Measurements from ENCODE around the gene RBM47. TPM values are rescaled to one million over a fixed set of nuclear protein-coding genes. Genes with fewer than 3 reads are reported as not detected.

The RBM47 gene
- total RNA-seq, 1 donor = 2.2 TPM

GRCh38 chr4:40600850-40601249 lies 28.8 kb downstream of the RBM47 start:
- Histone ChIP-seq H3K36me3 (ENCODE audit: insufficient read depth, low read length) (no peaks in the 10 kb centered on the region), H4K20me1 (ENCODE audit: insufficient read depth, low read length) (no peaks in the 10 kb centered on the region), H3K4me3 (ENCODE audit: insufficient read depth, low read length) (no peak overlapping the region), H2AFZ (ENCODE audit: low read length) (no peak overlapping the region), H3K4me1 (ENCODE audit: insufficient read depth, low read length) (no peaks in the 10 kb centered on the region), H3K79me2 (ENCODE audit: insufficient read depth, low read length) (no peaks in the 10 kb centered on the region), H3K9me3 (ENCODE audit: low read depth, low read length) (no peaks in the 10 kb centered on the region), H3K4me2 (ENCODE audit: insufficient read depth, low read length) (no peak overlapping the region), H3K27me3 (ENCODE audit: insufficient read depth, low read length) (no peaks in the 10 kb centered on the region), H3K27ac (ENCODE audit: low read depth, low read length) (no peak overlapping the region)
- no peak for DNase-seq (ENCODE audit: insufficient read length, low spot score, missing footprints)
- no peak for TF ChIP-seq CTCF (IDR thresholded peaks at IDR 0.05; ENCODE audit: extremely low read depth, low read depth, low read length)

- H3K27ac ChIP-seq (ENCODE audit: low read depth, low read length) = no peak overlapping the region
- no peak for DNase-seq (ENCODE audit: insufficient read length, low spot score, missing footprints)
- no peaks in the 10 kb centered on the region for H3K27me3 ChIP-seq (ENCODE audit: insufficient read depth, low read length)
- no peak for TF ChIP-seq CTCF (IDR thresholded peaks at IDR 0.05; ENCODE audit: extremely low read depth, low read depth, low read length)
- no peaks in the 10 kb centered on the region for H3K36me3 ChIP-seq (ENCODE audit: insufficient read depth, low read length)
- no peak overlapping the region for H3K4me3 ChIP-seq (ENCODE audit: insufficient read depth, low read length)
- no peaks in the 10 kb centered on the region for H3K9me3 ChIP-seq (ENCODE audit: low read depth, low read length)
- no peak overlapping the region for H3K4me2 ChIP-seq (ENCODE audit: insufficient read depth, low read length)
- no peaks in the 10 kb centered on the region for H3K79me2 ChIP-seq (ENCODE audit: insufficient read depth, low read length)
- peaks cover 10% of the 10 kb centered on the region for H3K4me1 ChIP-seq (ENCODE audit: insufficient read depth, low read length)
- H4K20me1 ChIP-seq (ENCODE audit: insufficient read depth, low read length) = no peaks in the 10 kb centered on the region
- no peak overlapping the region for H2AFZ ChIP-seq (ENCODE audit: low read length)
Observed at GRCh38 chr4:40599431-40599830, 30.2 kb downstream of the RBM47 start.

GRCh38 chr4:40596522-40596921 lies 33.1 kb downstream of the RBM47 start:
- H4K20me1 ChIP-seq (ENCODE audit: insufficient read depth, low read length) = no peaks in the 10 kb centered on the region
- no peak overlapping the region for H2AFZ ChIP-seq (ENCODE audit: low read length)
- H3K27me3 ChIP-seq (ENCODE audit: insufficient read depth, low read length) = no peaks in the 10 kb centered on the region
- H3K27ac ChIP-seq (ENCODE audit: low read depth, low read length) = no peak overlapping the region
- no peak for TF ChIP-seq CTCF (IDR thresholded peaks at IDR 0.05; ENCODE audit: extremely low read depth, low read depth, low read length)
- H3K9me3 ChIP-seq (ENCODE audit: low read depth, low read length) = no peaks in the 10 kb centered on the region
- no peaks in the 10 kb centered on the region for H3K36me3 ChIP-seq (ENCODE audit: insufficient read depth, low read length)
- no peaks in the 10 kb centered on the region for H3K79me2 ChIP-seq (ENCODE audit: insufficient read depth, low read length)
- no peak overlapping the region for H3K4me2 ChIP-seq (ENCODE audit: insufficient read depth, low read length)
- H3K4me3 ChIP-seq (ENCODE audit: insufficient read depth, low read length) = no peak overlapping the region
- no peak for DNase-seq (ENCODE audit: insufficient read length, low spot score, missing footprints)
- peaks cover 13% of the 10 kb centered on the region for H3K4me1 ChIP-seq (ENCODE audit: insufficient read depth, low read length)

GRCh38 chr4:40595981-40596380 lies 33.7 kb downstream of the RBM47 start:
- TF ChIP-seq CTCF (IDR thresholded peaks at IDR 0.05; ENCODE audit: extremely low read depth, low read depth, low read length) = no peak
- Histone ChIP-seq H3K9me3 (ENCODE audit: low read depth, low read length) (no peaks in the 10 kb centered on the region), H3K4me3 (ENCODE audit: insufficient read depth, low read length) (no peak overlapping the region), H3K4me2 (ENCODE audit: insufficient read depth, low read length) (no peak overlapping the region), H3K27ac (ENCODE audit: low read depth, low read length) (no peak overlapping the region), H2AFZ (ENCODE audit: low read length) (no peak overlapping the region), H4K20me1 (ENCODE audit: insufficient read depth, low read length) (no peaks in the 10 kb centered on the region), H3K79me2 (ENCODE audit: insufficient read depth, low read length) (no peaks in the 10 kb centered on the region), H3K4me1 (ENCODE audit: insufficient read depth, low read length) (peaks cover 13% of the 10 kb centered on the region), H3K27me3 (ENCODE audit: insufficient read depth, low read length) (no peaks in the 10 kb centered on the region), H3K36me3 (ENCODE audit: insufficient read depth, low read length) (no peaks in the 10 kb centered on the region)
- no peak for DNase-seq (ENCODE audit: insufficient read length, low spot score, missing footprints)
